ENCODE measurements around the gene JPH3.

The JPH3 gene

DNA sequence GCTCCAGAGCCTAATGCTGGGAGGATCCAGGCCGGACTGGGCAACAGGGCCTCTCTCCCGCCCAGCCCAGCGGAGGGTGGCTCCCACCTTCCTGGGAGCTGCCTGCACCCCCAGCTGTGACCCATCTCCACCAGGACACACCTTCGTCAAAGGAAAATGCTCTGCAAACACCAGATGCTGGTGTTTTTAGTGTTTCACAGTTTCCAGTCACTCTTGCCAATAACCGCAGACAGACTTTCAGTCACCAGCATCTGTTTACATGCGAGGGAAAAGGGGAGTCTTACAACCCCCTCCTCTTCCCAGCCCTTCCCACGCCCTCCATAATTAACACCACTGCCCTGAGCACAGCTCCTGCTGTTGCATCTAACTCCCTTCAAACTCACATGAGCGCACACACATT, 138.1 kb downstream of the JPH3 start:
- H3K4me3 ChIP-seq (ENCODE audit: low read depth, low read length), result no peak overlapping the region
- TF ChIP-seq, protein P1, sequence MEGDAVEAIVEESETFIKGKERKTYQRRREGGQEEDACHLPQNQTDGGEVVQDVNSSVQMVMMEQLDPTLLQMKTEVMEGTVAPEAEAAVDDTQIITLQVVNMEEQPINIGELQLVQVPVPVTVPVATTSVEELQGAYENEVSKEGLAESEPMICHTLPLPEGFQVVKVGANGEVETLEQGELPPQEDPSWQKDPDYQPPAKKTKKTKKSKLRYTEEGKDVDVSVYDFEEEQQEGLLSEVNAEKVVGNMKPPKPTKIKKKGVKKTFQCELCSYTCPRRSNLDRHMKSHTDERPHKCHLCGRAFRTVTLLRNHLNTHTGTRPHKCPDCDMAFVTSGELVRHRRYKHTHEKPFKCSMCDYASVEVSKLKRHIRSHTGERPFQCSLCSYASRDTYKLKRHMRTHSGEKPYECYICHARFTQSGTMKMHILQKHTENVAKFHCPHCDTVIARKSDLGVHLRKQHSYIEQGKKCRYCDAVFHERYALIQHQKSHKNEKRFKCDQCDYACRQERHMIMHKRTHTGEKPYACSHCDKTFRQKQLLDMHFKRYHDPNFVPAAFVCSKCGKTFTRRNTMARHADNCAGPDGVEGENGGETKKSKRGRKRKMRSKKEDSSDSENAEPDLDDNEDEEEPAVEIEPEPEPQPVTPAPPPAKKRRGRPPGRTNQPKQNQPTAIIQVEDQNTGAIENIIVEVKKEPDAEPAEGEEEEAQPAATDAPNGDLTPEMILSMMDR (IDR thresholded peaks at IDR 0.05; ENCODE audit: borderline replicate concordance, insufficient read depth, low read depth, low read length), result no peak

DNA sequence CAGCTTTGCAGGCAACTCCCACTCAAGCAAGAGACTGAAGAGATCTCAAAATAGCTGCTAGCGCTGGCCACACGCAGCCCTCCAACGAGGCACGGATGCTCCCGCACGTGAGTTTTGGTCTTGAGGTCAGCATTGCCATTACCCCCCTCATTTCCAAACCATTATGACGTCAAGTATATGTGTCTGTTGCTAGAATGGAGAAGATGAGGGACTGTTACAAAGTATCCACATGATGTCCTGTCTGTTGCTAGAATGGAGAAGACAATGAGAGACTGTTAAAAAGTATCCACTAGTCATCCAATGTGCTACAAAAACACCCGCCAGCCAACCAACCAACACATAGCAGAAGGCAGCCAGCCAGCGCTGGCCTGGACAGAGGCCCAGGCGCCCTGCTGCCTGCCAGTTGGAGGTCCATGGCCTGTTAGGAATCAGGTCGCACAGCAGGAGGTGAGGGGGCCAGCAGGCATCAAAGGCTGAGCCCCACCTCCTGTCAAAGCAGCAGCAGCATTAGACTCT, 138.7 kb downstream of the JPH3 start:
- TF ChIP-seq, protein P1 (IDR thresholded peaks at IDR 0.05; ENCODE audit: borderline replicate concordance, insufficient read depth, low read depth, low read length), result no peak
- no peak overlapping the region for H3K4me3 ChIP-seq (ENCODE audit: low read depth, low read length)

DNA sequence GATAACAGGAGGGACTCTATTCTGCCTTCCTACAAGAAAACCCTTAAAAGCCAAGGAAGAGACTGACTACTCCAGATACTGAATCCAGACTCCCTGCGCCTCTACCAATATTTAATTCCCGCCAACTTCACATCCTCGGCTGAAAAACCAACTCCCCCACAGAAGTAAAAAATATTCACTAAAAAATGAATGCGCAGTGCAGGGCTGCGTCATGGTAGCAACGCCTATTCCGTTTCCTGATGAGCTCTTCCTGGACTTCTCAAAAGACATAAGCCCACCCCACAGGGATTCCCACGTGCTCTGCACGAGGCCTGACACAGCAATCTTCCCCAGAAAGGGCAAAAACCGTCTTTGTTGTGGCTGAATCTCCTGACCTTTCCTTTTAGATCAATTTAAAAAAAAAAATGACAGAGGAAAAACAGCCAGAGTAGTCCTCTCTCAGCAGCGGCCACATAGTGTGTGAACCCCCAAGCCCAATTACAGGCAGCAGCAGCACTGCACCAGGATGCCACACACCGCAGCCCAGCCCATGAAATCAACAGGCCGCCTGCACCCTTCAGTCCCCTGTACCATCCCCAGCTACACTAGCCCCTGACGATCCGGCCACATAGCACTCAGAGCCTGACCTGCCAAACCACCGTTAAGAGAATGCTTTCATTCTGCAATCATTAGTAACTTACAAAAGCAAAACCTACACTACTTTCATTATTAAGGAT, 139.6 kb downstream of the JPH3 start:
- TF ChIP-seq, protein P1 (IDR thresholded peaks at IDR 0.05; ENCODE audit: borderline replicate concordance, insufficient read depth, low read depth, low read length), result no peak

DNA sequence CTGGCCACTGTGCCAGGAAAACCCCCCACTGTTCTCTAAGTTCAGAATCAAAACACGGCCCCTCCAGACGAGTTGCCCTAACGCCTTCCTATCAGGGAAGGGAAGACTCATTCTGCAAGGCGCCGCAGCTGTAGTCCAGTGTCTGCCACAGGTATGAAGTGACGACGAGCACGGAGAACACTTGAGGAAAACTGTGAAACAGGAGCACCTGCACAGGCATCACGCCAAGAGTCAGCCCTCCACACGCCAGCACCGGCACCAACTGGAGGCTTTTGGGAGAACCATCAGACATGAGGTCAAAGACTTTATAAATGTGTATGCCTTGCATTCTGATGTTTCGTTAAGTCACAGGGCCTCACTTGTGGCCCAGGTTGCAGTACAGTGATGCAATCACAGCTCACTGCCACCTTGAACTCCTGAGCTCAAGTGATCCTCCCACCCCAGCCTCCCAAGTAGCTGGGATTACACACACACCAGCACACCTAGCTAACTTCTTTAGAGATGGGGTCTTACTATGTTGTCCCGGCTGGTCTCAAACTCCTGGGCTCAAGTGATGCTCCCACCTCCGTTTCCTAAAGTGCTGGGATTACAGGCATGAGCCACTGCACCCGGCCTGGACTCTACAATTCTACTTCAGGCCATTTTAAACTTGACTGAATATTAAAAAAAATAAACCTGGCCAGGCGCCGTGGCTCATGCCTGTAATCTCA, 140.6 kb downstream of the JPH3 start:
- TF ChIP-seq, protein P1 (IDR thresholded peaks at IDR 0.05; ENCODE audit: borderline replicate concordance, insufficient read depth, low read depth, low read length), result no peak
- no peak overlapping the region for H3K4me3 ChIP-seq (ENCODE audit: low read depth, low read length)

More for the DNA sequence above, 139.6 kb downstream of the JPH3 start:
- no peak overlapping the region for H3K4me3 ChIP-seq (ENCODE audit: low read depth, low read length)

DNA sequence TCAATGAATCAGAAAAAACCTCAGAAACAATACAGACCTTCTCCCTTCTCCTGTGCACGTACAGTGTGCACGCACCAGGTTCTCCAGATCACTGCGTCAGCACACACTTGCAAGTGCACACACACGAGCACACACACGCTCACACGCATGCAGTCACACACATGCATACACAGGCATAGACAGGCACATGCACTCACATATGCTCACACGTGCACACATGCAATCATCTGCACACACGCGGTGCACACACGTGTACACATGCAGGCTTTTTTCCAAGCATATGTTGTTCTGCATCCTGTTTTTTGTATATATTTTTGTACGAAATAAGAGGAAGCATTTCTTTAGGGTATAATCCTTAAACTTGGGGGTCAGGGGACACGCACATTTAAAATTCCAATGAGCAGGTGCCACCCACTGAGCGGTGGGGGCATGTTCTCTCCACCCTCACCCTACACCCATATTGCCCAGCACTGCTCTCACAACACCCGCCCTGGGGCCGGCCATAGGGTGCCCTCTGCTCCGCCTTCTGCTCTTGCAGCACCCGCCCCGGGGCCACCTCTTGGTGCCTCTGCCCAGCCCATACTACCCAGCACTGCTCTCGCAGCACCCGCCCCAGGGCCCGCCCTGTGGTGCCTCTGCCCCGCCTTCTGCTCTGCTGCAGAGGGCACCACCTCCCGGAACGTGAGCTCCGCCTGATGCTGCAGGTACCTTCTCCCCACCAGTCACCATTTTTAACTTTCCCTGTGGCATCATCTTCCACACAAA, 142.6 kb downstream of the JPH3 start:
- H3K4me3 ChIP-seq (ENCODE audit: low read depth, low read length), result no peak overlapping the region
- TF ChIP-seq, protein P1 (IDR thresholded peaks at IDR 0.05; ENCODE audit: borderline replicate concordance, insufficient read depth, low read depth, low read length), result no peak

DNA sequence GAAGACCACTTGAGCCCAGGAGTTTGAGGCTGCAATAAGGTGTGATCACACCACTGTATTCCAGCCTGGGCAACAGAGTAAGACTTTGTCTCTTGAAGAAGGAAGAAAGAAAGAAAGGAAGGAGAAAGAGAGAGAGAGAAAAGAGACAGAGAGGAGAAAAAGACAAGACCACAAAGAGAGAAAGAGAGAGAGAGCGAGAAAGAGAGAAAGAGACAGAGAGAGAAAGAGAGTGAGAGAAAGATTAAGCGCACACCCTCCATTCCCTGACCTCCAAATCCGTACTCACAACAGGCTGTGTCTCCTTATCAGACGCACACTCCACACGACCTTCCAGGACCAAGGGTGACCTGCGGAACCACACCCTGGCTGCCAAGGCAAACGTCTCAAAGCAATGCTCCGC, 143.9 kb downstream of the JPH3 start:
- TF ChIP-seq, protein P1 (IDR thresholded peaks at IDR 0.05; ENCODE audit: borderline replicate concordance, insufficient read depth, low read depth, low read length), result no peak
- no peak overlapping the region for H3K4me3 ChIP-seq (ENCODE audit: low read depth, low read length)

Data from GM12875 (cell line).